Mesenchymal stem cell (in vitro differentiated cells and primary cell): ENCODE results near the gene TMEM91.
"Not testable (repeated sequence)": the region's sequence is repeated elsewhere in the genome, so short reads cannot be mapped to it uniquely, and the experiment has no call there.

Experiments used
- DNase-seq: peaks from one replicate; pipeline ENCODE4 v3.0.0-alpha.2; 2013
- H2AFZ ChIP-seq: one replicate; pipeline ENCODE4 v1.6.1; 2013; ENCODE audit warnings: low read depth, mild to moderate bottlenecking, control low read depth, inconsistent platforms, low read length, moderate library complexity
- H2AK5ac ChIP-seq: 2 replicates; pipeline ENCODE4 v1.6.1; 2013; ENCODE audit warnings: low read length, moderate library complexity, mild to moderate bottlenecking, inconsistent platforms; ENCODE audit not compliant: severe bottlenecking
- H2BK120ac ChIP-seq: one replicate; pipeline ENCODE4 v1.6.1; 2013; ENCODE audit warnings: low read depth, mild to moderate bottlenecking, inconsistent platforms, low read length, moderate library complexity
- H2BK12ac ChIP-seq, 2 experiments: one replicate each; pipeline ENCODE4 v1.6.1; 2013; ENCODE audit warnings: inconsistent platforms in 2 of 2, low read length in 2 of 2, mild to moderate bottlenecking in 2 of 2, moderate library complexity in 2 of 2, control low read depth in 1 of 2
- H2BK15ac ChIP-seq: one replicate; pipeline ENCODE4 v1.6.1; 2013; ENCODE audit warnings: mild to moderate bottlenecking, low read depth, inconsistent platforms; ENCODE audit not compliant: poor library complexity, severe bottlenecking
- H2BK5ac ChIP-seq: 2 replicates; pipeline ENCODE4 v1.6.1; 2013; ENCODE audit warnings: low read depth, mild to moderate bottlenecking, low read length, control low read depth, inconsistent platforms; ENCODE audit not compliant: poor library complexity, severe bottlenecking
- H3K14ac ChIP-seq, 2 experiments: one replicate each; pipeline ENCODE4 v1.6.1; 2013; ENCODE audit warnings: inconsistent platforms in 2 of 2, low read length in 2 of 2, control low read depth in 1 of 2, mild to moderate bottlenecking in 1 of 2, moderate library complexity in 1 of 2
- H3K18ac ChIP-seq, 2 experiments: one replicate each; pipeline ENCODE4 v1.6.1; 2013; ENCODE audit warnings: inconsistent platforms in 2 of 2, low read length in 2 of 2, control low read depth in 1 of 2, low read depth in 1 of 2, mild to moderate bottlenecking in 1 of 2
- H3K23ac ChIP-seq, 2 experiments: one replicate each; pipeline ENCODE4 v1.6.1; 2013; ENCODE audit warnings: inconsistent platforms in 2 of 2, low read length in 2 of 2, mild to moderate bottlenecking in 2 of 2, moderate library complexity in 2 of 2, control low read depth in 1 of 2
- H3K27ac ChIP-seq: 2 replicates; pipeline ENCODE4 v1.5.1; 2013; ENCODE audit warnings: mild to moderate bottlenecking, moderate library complexity, low read length, control low read depth, inconsistent platforms; ENCODE audit not compliant: poor library complexity, severe bottlenecking
- H3K27me3 ChIP-seq, 2 experiments: 2 replicates each; pipeline versions ENCODE4 v1.6.1 to v1.7.0; 2013; ENCODE audit warnings: low read length in 2 of 2, mild to moderate bottlenecking in 2 of 2, moderate library complexity in 2 of 2, control low read depth in 1 of 2, inconsistent platforms in 1 of 2; ENCODE audit not compliant: control insufficient read depth in 1 of 2, insufficient read depth in 1 of 2
- H3K36me3 ChIP-seq, 2 experiments: 2 replicates each; pipeline versions ENCODE4 v1.6.1 to v1.7.0; 2013; ENCODE audit warnings: low read length in 2 of 2, control low read depth in 1 of 2, inconsistent platforms in 1 of 2, low read depth in 1 of 2, mild to moderate bottlenecking in 1 of 2; ENCODE audit not compliant: insufficient read depth in 2 of 2, control insufficient read depth in 1 of 2
- H3K4ac ChIP-seq, 2 experiments: one replicate each; pipeline ENCODE4 v1.6.1; 2013; ENCODE audit warnings: inconsistent platforms in 2 of 2, low read length in 2 of 2, mild to moderate bottlenecking in 2 of 2, moderate library complexity in 2 of 2, control low read depth in 1 of 2, low read depth in 1 of 2
- H3K4me1 ChIP-seq: 2 replicates; pipeline ENCODE4 v1.6.1; 2013; ENCODE audit warnings: low read depth, low read length, control low read depth; ENCODE audit not compliant: control insufficient read depth, insufficient read depth
- H3K4me2 ChIP-seq: 2 replicates; pipeline ENCODE4 v1.6.1; 2013; ENCODE audit warnings: low read length, mild to moderate bottlenecking, inconsistent platforms; ENCODE audit not compliant: poor library complexity, severe bottlenecking
- H3K4me3 ChIP-seq, 2 experiments: 2 replicates each; pipeline versions ENCODE4 v1.5.1 to v1.7.0; 2013; ENCODE audit warnings: low read length in 2 of 2, mild to moderate bottlenecking in 2 of 2, control low read depth in 1 of 2, low read depth in 1 of 2; ENCODE audit not compliant: insufficient read depth in 1 of 2
- H3K79me1 ChIP-seq: replicated peaks from 2 replicates; pipeline ENCODE4 v1.6.1; 2013; ENCODE audit warnings: mild to moderate bottlenecking, control low read depth, low read length, inconsistent platforms; ENCODE audit not compliant: poor library complexity, severe bottlenecking
- H3K9ac ChIP-seq: 2 replicates; pipeline ENCODE4 v1.7.0; 2013; ENCODE audit warnings: mild to moderate bottlenecking, low read length, moderate library complexity
- H3K9me3 ChIP-seq: 2 replicates; pipeline ENCODE4 v1.7.0; 2013; ENCODE audit warnings: mild to moderate bottlenecking, low read length; ENCODE audit not compliant: control insufficient read depth
- H4K8ac ChIP-seq: one replicate; pipeline ENCODE4 v1.6.1; 2013; ENCODE audit warnings: inconsistent platforms, mild to moderate bottlenecking, low read length, moderate library complexity
- H4K91ac ChIP-seq: one replicate; pipeline ENCODE4 v1.6.1; 2013; ENCODE audit warnings: mild to moderate bottlenecking, low read length, inconsistent platforms
- WGBS: methylation state at CpG from one replicate; pipeline ENCODE4 v1.1.7; 2013; ENCODE audit warnings: mixed read lengths; 5-methylcytosine and 5-hydroxymethylcytosine counted together

Gene TMEM91

GRCh38 chr19:41339936-41340335 lies 36.4 kb upstream of the TMEM91 start:
- H3K9ac ChIP-seq, result no peak overlapping the region
- peak; percentile 54 for DNase-seq

GRCh38 chr19:41341669-41342490 lies 34.5 kb upstream of the TMEM91 start:
- Histone ChIP-seq H4K91ac (peak overlapping the region; percentile 7), H2BK120ac (no peak overlapping the region), H3K27me3 (no peaks in the 10 kb centered on the region), H3K4ac (no peak overlapping the region), H2AFZ (no peak overlapping the region), H2BK12ac (no peak overlapping the region), H3K9me3 (no peaks in the 10 kb centered on the region), H3K27ac (no peak overlapping the region), H3K9ac (no peak overlapping the region), H3K4me2 (no peak overlapping the region), H3K14ac (no peak overlapping the region), H2BK5ac (no peak overlapping the region), H3K18ac (no peak overlapping the region), H2BK15ac (no peak overlapping the region), H3K79me1 (peaks cover 32% of the 10 kb centered on the region), H3K4me1 (peaks cover 2% of the 10 kb centered on the region), H4K8ac (no peak overlapping the region), H3K4me3 (no peak overlapping the region), H2AK5ac (no peak overlapping the region), H3K23ac (no peak overlapping the region), H3K36me3 (peaks cover 49 to 64% of the 10 kb centered on the region in 2 experiments)
- no peak for DNase-seq
- 96% methylated on average over 18 of the region's 20 CpGs for WGBS

More at GRCh38 chr19:41339936-41340335, 36.4 kb upstream of the TMEM91 start:
- Histone ChIP-seq H4K8ac (no peak overlapping the region), H2AFZ (no peak overlapping the region), H3K27me3 (no peaks in the 10 kb centered on the region), H3K36me3 (peaks cover 46 to 72% of the 10 kb centered on the region in 2 experiments), H3K79me1 (peaks cover 31% of the 10 kb centered on the region), H2AK5ac (no peak overlapping the region), H3K14ac (no peak overlapping the region), H3K27ac (no peak overlapping the region), H3K23ac (no peak overlapping the region), H2BK12ac (no peak overlapping the region), H3K4me3 (no peak overlapping the region), H3K4ac (no peak overlapping the region), H3K4me2 (no peak overlapping the region), H2BK5ac (no peak overlapping the region), H2BK120ac (no peak overlapping the region), H3K9me3 (no peaks in the 10 kb centered on the region), H4K91ac (no peak overlapping the region), H2BK15ac (no peak overlapping the region), H3K4me1 (peaks cover 2% of the 10 kb centered on the region), H3K18ac (no peak overlapping the region)
- 79% methylated on average over 5 of the region's 5 CpGs for WGBS

- Histone ChIP-seq H3K4ac (no peak overlapping the region), H4K91ac (no peak overlapping the region), H3K79me1 (peaks cover 36% of the 10 kb centered on the region), H2BK120ac (no peak overlapping the region), H3K23ac (no peak overlapping the region), H2BK15ac (no peak overlapping the region), H4K8ac (no peak overlapping the region), H2AFZ (no peak overlapping the region), H2AK5ac (no peak overlapping the region), H3K27me3 (no peaks in the 10 kb centered on the region), H3K4me3 (no peak overlapping the region), H3K4me1 (peaks cover 6% of the 10 kb centered on the region), H2BK5ac (no peak overlapping the region), H3K27ac (no peak overlapping the region), H3K18ac (peak overlapping the region in 1 of 2 experiments; percentile 14), H3K14ac (no peak overlapping the region), H3K36me3 (peaks cover 51 to 59% of the 10 kb centered on the region in 2 experiments), H3K9ac (no peak overlapping the region), H3K4me2 (no peak overlapping the region), H3K9me3 (no peaks in the 10 kb centered on the region), H2BK12ac (no peak overlapping the region)
- DNase-seq, result no peak
- 98% methylated on average over 2 of the region's 2 CpGs for WGBS
Observed at GRCh38 chr19:41344162-41344561, 32.2 kb upstream of the TMEM91 start.

GRCh38 chr19:41346916-41347315 lies 29.4 kb upstream of the TMEM91 start:
- H3K4me3 ChIP-seq, H3K14ac ChIP-seq, H3K9ac ChIP-seq, H2AK5ac ChIP-seq, H3K18ac ChIP-seq, H3K27ac ChIP-seq, H4K8ac ChIP-seq, H2AFZ ChIP-seq, H3K4me2 ChIP-seq, H2BK15ac ChIP-seq, H3K23ac ChIP-seq, DNase-seq, H2BK12ac ChIP-seq, H2BK5ac ChIP-seq, H3K27me3 ChIP-seq, H3K4ac ChIP-seq, H4K91ac ChIP-seq, H3K9me3 ChIP-seq, H2BK120ac ChIP-seq: not testable (repeated sequence)
- Histone ChIP-seq H3K36me3 (peaks cover 40 to 42% of the 10 kb centered on the region in 2 experiments), H3K4me1 (peaks cover 12% of the 10 kb centered on the region), H3K79me1 (peaks cover 34% of the 10 kb centered on the region)
- WGBS, result 98% methylated on average over 9 of the region's 9 CpGs
